HL-60 (cell line): ENCODE results near the gene RTN4IP1.

Experiments
- CTCF ChIP-seq: IDR thresholded peaks from one replicate; pipeline ENCODE4 v1.5.1; 2011; ENCODE audit warnings: low read length, control low read depth, inconsistent platforms; ENCODE audit not compliant: insufficient read depth
- REST ChIP-seq: IDR thresholded peaks from 2 replicates; pipeline ENCODE4 v1.6.1; 2012; ENCODE audit warnings: low read depth; ENCODE audit not compliant: insufficient replicate concordance

GRCh38 chr6:106613590-106613989 is 15.7 kb downstream of the RTN4IP1 start:
- no peak for TF ChIP-seq REST
- no peak for TF ChIP-seq CTCF
